T-helper 9 cell (primary cell): ENCODE results near the gene PLEKHG1.

ENCODE experiments used
- DNase-seq: peaks from one replicate; pipeline ENCODE4 v3.0.0-alpha.2; 2020
- total RNA-seq, 2 donors: gene quantifications; one replicate each; lab custom pipeline; 2026; lab: John Stamatoyannopoulos, UW

Gene PLEKHG1
- 3.1 to 9.9 reads per million in 2 donors for total RNA-seq

GRCh38 chr6:150599199-150600009, at the start of gene PLEKHG1:
TSS of gene PLEKHG1 (plus strand) at chr6:150599885. CDS start at chr6:150733682, 133,797 bp downstream.
- peak; percentile 38 for DNase-seq

GRCh38 chr6:150550244-150550643, 49.4 kb upstream of the PLEKHG1 start:
- DNase-seq = no peak

GRCh38 chr6:150557043-150557599, 42.6 kb upstream of the PLEKHG1 start:
- DNase-seq = no peak

- DNase-seq = no peak
Observed at GRCh38 chr6:150560004-150560883, 39.4 kb upstream of the PLEKHG1 start.

GRCh38 chr6:150560884-150561219, 38.8 kb upstream of the PLEKHG1 start:
- DNase-seq = no peak

GRCh38 chr6:150565945-150566344, 33.7 kb upstream of the PLEKHG1 start:
- DNase-seq = no peak

- no peak for DNase-seq
Observed at GRCh38 chr6:150566486-150566885, 33.2 kb upstream of the PLEKHG1 start.

- DNase-seq = no peak
Observed at GRCh38 chr6:150567380-150567779, 32.3 kb upstream of the PLEKHG1 start.

GRCh38 chr6:150567823-150568383, 31.8 kb upstream of the PLEKHG1 start:
- no peak for DNase-seq

- no peak for DNase-seq
Observed at GRCh38 chr6:150568560-150568959, 31.1 kb upstream of the PLEKHG1 start.

GRCh38 chr6:150569161-150569560, 30.5 kb upstream of the PLEKHG1 start:
- DNase-seq = no peak

- no peak for DNase-seq
Observed at GRCh38 chr6:150573041-150573681, 26.5 kb upstream of the PLEKHG1 start.

- DNase-seq = no peak
Observed at GRCh38 chr6:150575836-150576235, 23.8 kb upstream of the PLEKHG1 start.

- DNase-seq = no peak
Observed at GRCh38 chr6:150576651-150577226, 22.9 kb upstream of the PLEKHG1 start.

- DNase-seq = no peak
Observed at GRCh38 chr6:150579611-150580010, 20.1 kb upstream of the PLEKHG1 start.

GRCh38 chr6:150580489-150580888, 19.2 kb upstream of the PLEKHG1 start:
- no peak for DNase-seq

- no peak for DNase-seq
Observed at GRCh38 chr6:150584065-150584464, 15.6 kb upstream of the PLEKHG1 start.

GRCh38 chr6:150584596-150584995, 15.1 kb upstream of the PLEKHG1 start:
- DNase-seq = no peak

- no peak for DNase-seq
Observed at GRCh38 chr6:150586850-150587359, 12.8 kb upstream of the PLEKHG1 start.

GRCh38 chr6:150587637-150588036, 12.0 kb upstream of the PLEKHG1 start:
- DNase-seq = no peak

GRCh38 chr6:150588888-150589499, 10.7 kb upstream of the PLEKHG1 start:
- no peak for DNase-seq

- no peak for DNase-seq
Observed at GRCh38 chr6:150589852-150590251, 9.8 kb upstream of the PLEKHG1 start.
